Activated CD8-positive, alpha-beta T cell treated with anti-CD3 and anti-CD28 coated beads, Interleukin-2, amount 10 ng/mL, durations not matched to agents 7 days and 5 days (primary cell): ENCODE results near the gene PTPN20. TPM values are rescaled to one million over a fixed set of nuclear protein-coding genes. Genes with fewer than 3 reads are reported as not detected.

Experiments used
- ATAC-seq: fragments of 150-1000 bp; cut with Tn5 transposase; one replicate; pipeline ENCODE4 v1.10.0; 2021; ENCODE audit warnings: moderate library complexity
- CTCF ChIA-PET: fragments of 350-600 bp; sonication (Branson Sonifier 250); formaldehyde crosslinking; loops from one replicate; lab custom pipeline; 2021; ENCODE audit warnings: antibody characterized with exemption; lab: Charles Lee
- POLR2A ChIA-PET: fragments of 350-600 bp; sonication (Branson Sonifier 250); formaldehyde crosslinking; loops from one replicate; lab custom pipeline; 2021; ENCODE audit warnings: antibody characterized with exemption; lab: Charles Lee
- DNase-seq: peaks from one replicate; pipeline ENCODE4 v3.0.0-alpha.2; 2020
- H3K27ac Mint-ChIP-seq: one replicate; pipeline ENCODE4 v1.8.0; 2021; ENCODE audit warnings: mild to moderate bottlenecking, mixed read lengths
- H3K27me3 Mint-ChIP-seq: one replicate; pipeline ENCODE4 v1.8.0; 2021; ENCODE audit warnings: low read depth, mixed read lengths
- H3K36me3 Mint-ChIP-seq: one replicate; pipeline ENCODE4 v1.8.0; 2021; ENCODE audit warnings: low read depth, mixed read lengths
- H3K4me1 Mint-ChIP-seq: one replicate; pipeline ENCODE4 v1.8.0; 2021; ENCODE audit warnings: low read depth, mixed read lengths
- H3K4me3 Mint-ChIP-seq: one replicate; pipeline ENCODE4 v1.8.0; 2021; ENCODE audit warnings: mild to moderate bottlenecking, mixed read lengths
- H3K9me3 Mint-ChIP-seq: one replicate; pipeline ENCODE4 v1.8.0; 2022; ENCODE audit warnings: mixed read lengths; ENCODE audit not compliant: insufficient read depth
- total RNA-seq, 2 experiments: library from RNA; stranded (reverse); gene quantifications; one replicate each; pipeline ENCODE4 v1.2.3, GENCODE V29; 2021

Gene PTPN20
- total RNA-seq, 2 experiments from 2014 or later = not detected

DNA sequence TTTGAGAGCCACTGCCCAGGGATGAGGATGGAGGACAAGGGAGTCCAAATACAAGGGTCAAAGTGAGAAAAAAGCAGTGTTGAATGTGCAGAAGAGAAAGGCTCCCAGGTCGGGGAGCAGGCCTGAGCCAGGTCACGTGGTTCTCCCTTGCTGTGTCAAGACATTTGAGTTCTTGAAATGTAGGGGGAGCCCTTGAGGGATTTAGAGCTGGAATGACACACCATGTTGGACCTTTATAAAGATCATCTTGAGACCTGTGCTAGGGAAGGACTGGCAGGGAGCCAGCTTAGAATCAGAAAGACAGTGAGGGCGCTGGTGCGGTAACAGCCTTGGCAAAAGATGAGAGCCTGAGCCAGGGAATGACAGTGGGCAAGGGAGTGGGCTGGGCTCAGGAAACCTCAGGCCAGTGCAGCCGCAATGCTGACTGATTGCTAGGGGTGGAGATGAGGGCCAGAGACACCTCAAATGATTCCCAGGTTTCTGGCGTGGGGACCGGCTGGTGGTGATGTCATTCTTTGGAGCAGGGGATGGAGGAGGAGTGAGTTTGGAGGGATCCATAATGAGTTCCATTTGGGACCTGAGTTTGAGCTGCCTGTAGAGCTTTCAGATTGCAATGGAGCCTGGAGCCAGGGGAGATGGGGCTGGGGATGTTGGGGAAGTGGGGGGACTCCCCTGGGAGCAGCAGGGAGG, 120.1 kb downstream of the PTPN20 start:
- CTCF ChIA-PET = interaction anchor here (0.8 to 1.9 kb wide), 4 partner anchors 16 to 310 kb away, joined by 3 to 4 read pairs (median 4); no protein-coding TSS in a partner anchor
- POLR2A ChIA-PET = no interaction called here
- no peaks in the 10 kb centered on the region for H3K9me3 Mint-ChIP-seq

DNA sequence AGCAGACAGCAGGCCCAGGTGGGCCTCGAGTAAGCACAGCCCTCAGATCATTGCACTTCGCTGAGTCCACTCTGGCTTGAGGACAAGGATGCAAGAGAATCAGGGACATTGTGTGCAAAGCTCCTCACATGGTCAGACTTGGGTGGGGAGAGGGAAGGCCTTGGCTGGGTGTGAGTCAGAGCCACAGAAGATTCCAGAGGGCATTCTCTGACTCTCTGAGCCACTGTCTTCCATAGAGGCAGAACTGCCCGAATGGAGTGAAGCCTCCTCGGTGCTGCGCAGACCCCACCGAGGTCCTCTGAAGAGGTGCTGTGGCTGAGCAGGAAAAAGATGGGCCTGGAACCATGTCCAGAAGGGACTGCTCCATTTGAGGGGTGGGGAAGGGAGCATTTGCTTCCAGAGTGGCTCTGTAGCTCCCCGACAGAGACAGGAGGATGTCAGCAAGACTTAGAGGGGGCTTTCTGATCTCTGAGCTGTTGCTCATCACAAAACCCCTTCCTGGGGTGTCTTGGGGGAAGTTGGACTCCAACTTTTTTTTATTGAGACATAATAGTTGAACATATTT, 120.8 kb downstream of the PTPN20 start:
- DNase-seq = no peak
- CTCF ChIA-PET = interaction anchor here (0.8 to 1.9 kb wide), 3 partner anchors 15 to 309 kb away, joined by 3 to 4 read pairs (median 3); no protein-coding TSS in a partner anchor

More for the DNA sequence above, 120.1 kb downstream of the PTPN20 start:
- Mint-ChIP-seq H3K27ac (no peak overlapping the region), H3K4me3 (no peak overlapping the region), H3K36me3 (no peaks in the 10 kb centered on the region), H3K4me1 (no peaks in the 10 kb centered on the region), H3K27me3 (no peaks in the 10 kb centered on the region)
- ATAC-seq (no peak), DNase-seq (no peak)

DNA sequence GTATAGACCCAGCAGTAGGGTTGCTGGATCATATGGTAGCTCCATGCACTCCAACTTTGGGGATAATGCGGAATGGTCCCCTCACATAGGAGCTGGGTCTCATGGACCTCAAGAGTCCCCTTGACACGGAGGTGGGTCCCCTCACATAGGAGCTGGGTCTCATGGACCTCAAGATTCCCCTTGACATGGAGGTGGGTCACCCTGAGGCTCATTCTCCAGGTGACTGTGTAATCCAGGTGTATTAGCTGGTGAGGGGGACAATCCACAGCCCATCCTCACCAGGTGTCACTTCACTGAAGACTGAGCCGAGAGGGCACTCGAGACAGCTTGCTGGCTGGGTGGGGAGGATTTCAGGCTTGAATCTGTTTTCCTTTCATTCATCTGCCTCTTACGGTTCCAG, 121.9 kb downstream of the PTPN20 start:
- ATAC-seq (no peak), DNase-seq (no peak)
- ChIA-PET POLR2A (no interaction called here), CTCF (interaction anchor here (1.1 to 2.4 kb wide), 3 partner anchors 8 to 279 kb away, joined by 6 to 11 read pairs (median 6); no protein-coding TSS in a partner anchor)
- H3K4me3 Mint-ChIP-seq = no peak overlapping the region
- no peaks in the 10 kb centered on the region for H3K27me3 Mint-ChIP-seq
- no peak overlapping the region for H3K27ac Mint-ChIP-seq
- no peaks in the 10 kb centered on the region for H3K9me3 Mint-ChIP-seq
- H3K36me3 Mint-ChIP-seq = no peaks in the 10 kb centered on the region
- no peaks in the 10 kb centered on the region for H3K4me1 Mint-ChIP-seq

More for the DNA sequence above, 120.8 kb downstream of the PTPN20 start:
- POLR2A ChIA-PET = no interaction called here
- Mint-ChIP-seq H3K27me3 (no peaks in the 10 kb centered on the region), H3K36me3 (no peaks in the 10 kb centered on the region), H3K9me3 (no peaks in the 10 kb centered on the region), H3K4me1 (no peaks in the 10 kb centered on the region), H3K4me3 (no peak overlapping the region), H3K27ac (no peak overlapping the region)
- ATAC-seq = no peak

DNA sequence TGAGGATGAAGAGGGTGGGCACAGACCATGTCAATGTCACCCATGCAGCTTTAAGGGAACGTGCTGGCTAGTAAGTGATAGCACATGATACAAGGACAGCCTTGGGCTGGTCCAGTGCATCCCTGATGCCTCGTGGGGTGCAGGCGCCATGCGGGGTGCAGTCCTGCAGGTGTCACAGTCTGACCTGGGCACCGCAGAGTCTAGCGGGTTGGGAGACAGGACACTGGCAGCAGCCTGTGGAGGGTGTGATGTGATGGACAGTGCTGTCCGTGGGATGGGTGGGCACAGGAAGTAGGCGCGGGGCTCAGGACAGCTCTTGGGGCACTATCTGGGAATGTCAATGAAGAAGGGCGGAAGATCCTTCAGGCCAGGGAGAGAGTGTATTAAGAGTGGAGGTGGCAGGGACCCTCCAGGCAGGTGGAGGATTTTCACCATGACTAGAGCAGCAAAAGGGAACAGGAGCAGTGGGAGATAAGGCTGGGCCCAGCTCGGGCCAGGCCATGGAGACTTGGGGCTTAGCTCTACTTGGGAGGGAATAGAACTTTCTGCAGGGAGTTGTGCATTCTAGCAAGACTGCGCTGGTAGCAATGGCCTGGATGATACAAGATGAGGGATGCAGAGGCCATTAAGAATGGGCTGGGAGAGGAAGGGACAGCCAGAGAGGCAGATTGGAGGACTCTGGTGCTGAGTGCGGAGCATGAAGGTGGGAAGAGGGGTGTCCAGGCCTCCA, 122.5 kb downstream of the PTPN20 start:
- Mint-ChIP-seq H3K36me3 (no peaks in the 10 kb centered on the region), H3K9me3 (no peaks in the 10 kb centered on the region), H3K4me1 (no peaks in the 10 kb centered on the region), H3K27me3 (no peaks in the 10 kb centered on the region), H3K4me3 (no peak overlapping the region), H3K27ac (no peak overlapping the region)
- ATAC-seq (no peak), DNase-seq (no peak)
- ChIA-PET CTCF (interaction anchor here (1.0 to 2.4 kb wide), 5 partner anchors 9 to 279 kb away, joined by 3 to 11 read pairs (median 6); no protein-coding TSS in a partner anchor), POLR2A (no interaction called here)

DNA sequence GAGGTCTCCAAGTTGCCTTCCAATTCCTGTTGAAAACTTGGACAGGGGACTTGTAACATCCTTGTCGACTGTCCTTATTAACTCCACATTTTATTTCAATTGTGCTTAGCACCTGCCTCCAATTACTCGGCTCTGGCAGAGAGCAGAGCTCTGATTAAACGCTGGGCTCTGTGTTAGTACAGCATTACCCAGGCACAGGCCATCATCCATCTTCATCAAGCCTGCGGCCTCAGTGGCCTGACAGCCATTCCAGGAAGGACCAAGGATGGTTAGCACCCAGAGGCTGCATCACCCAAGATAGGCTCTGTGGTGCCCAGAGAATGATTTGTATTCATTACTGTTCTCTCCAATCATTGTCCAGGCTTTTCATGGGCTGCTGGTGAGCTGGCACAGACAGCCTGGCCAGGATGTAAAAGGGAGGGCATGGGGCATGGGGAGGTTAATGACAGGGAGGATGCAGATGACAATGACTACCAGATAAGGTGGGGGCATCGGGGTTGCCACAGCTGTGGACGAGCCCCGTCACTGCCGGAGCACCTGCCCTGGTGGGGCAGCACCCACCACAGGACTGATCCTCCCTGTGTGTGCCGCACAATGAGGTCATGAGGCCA, 123.3 kb downstream of the PTPN20 start:
- POLR2A ChIA-PET = no interaction called here
- Mint-ChIP-seq H3K4me1 (no peaks in the 10 kb centered on the region), H3K4me3 (no peak overlapping the region), H3K27me3 (no peaks in the 10 kb centered on the region), H3K27ac (no peak overlapping the region), H3K36me3 (no peaks in the 10 kb centered on the region), H3K9me3 (no peaks in the 10 kb centered on the region)
- no peak for DNase-seq
- CTCF ChIA-PET = interaction anchor here (1.0 to 2.9 kb wide), 4 partner anchors 10 to 278 kb away, joined by 3 to 11 read pairs (median 6); no protein-coding TSS in a partner anchor
- ATAC-seq = no peak

DNA sequence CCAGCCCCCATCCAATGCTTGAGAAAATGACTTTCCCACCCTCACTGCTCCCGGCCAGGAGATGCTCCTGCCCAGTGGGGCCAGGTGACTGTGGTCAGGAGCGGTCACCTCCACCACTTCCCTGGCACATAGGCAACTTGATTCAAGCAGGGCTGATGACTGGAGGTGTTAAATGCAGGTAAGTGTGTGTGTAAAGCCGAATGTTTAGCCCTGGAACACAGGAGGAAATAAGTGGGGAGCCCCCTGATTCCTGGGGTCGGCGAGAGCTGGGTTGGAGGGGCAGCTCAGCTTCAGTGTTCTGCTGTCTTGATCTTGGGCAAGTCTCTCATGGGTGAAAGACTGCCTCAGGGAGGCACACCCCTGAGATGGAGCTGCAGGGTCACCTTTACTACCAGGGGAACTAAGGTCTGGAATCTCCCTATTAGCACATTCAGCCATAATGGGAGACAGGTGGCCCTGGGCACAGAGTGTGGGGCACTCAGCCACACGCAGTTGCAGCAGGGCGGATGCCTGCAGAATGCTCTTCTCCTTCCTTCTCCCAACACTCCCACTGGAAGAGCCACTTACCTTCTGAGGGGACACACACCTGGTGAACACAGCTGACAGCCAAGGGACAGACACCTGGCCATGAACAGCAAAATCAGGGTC, 124.1 kb downstream of the PTPN20 start:
- H3K9me3 Mint-ChIP-seq = no peaks in the 10 kb centered on the region
- H3K27me3 Mint-ChIP-seq = no peaks in the 10 kb centered on the region
- POLR2A ChIA-PET = no interaction called here
- no peak overlapping the region for H3K27ac Mint-ChIP-seq
- H3K36me3 Mint-ChIP-seq = no peaks in the 10 kb centered on the region
- no peak for DNase-seq
- H3K4me1 Mint-ChIP-seq = no peaks in the 10 kb centered on the region
- CTCF ChIA-PET = interaction anchor here (2.9 kb wide), 1 partner anchor 13 kb away, joined by 8 read pairs; no protein-coding TSS in a partner anchor
- no peak overlapping the region for H3K4me3 Mint-ChIP-seq
- ATAC-seq = no peak

DNA sequence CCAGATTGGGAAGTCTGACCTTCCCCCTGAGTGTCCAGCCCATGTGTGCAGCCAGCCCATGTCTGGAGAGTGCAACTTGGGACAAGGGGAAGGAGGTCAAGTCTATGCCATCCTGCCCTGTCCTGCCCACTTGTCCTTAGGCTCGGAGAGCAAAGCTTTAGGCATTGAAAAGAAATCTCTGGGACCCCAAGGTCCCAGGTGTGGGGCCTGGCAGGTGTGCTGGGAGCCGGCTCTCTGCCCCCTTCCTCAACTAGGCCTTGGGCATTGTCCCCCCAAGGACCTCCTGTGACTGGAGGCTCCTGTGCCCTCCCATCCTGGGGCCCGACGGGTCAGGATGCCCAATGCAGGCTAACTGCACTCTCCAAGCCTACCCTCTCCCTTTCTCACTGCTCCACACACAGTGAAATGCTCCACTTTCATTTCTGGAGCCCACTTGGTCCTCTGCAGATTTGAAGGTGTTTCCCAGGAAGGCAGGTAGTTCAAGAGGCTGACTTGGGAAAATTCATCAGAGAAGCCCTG, 124.7 kb downstream of the PTPN20 start:
- no peak for ATAC-seq
- CTCF ChIA-PET = interaction anchor here (2.9 kb wide), 1 partner anchor 12 kb away, joined by 8 read pairs; no protein-coding TSS in a partner anchor

DNA sequence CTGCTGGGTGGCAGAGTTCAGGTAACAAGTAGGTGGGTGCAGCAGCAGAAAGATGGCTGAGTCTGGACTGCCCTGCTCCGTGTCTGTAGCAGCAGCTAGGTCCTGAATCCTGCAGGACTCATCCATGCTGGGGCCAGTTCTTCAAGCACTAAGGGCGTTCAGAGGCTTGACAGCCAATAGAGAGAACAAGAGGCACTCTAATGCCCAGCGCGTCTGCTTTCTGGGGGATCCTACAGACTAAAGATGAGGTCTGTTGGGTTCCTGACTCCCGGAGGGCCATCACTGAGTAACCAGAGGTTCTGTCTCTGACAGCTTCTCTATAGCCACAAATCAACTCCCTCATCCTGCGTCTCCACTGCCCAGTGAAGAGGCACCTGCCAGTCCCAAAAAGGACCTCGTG, 125.5 kb downstream of the PTPN20 start:
- CTCF ChIA-PET = interaction anchor here (0.7 to 2.9 kb wide), 3 partner anchors 11 to 304 kb away, joined by 3 to 8 read pairs (median 4); no protein-coding TSS in a partner anchor
- Mint-ChIP-seq H3K9me3 (no peaks in the 10 kb centered on the region), H3K36me3 (no peaks in the 10 kb centered on the region), H3K27ac (no peak overlapping the region), H3K4me3 (no peak overlapping the region), H3K4me1 (no peaks in the 10 kb centered on the region), H3K27me3 (no peaks in the 10 kb centered on the region)
- POLR2A ChIA-PET = no interaction called here
- no peak for DNase-seq
- no peak for ATAC-seq

More for the DNA sequence above, 124.7 kb downstream of the PTPN20 start:
- POLR2A ChIA-PET = no interaction called here
- Mint-ChIP-seq H3K4me1 (no peaks in the 10 kb centered on the region), H3K9me3 (no peaks in the 10 kb centered on the region), H3K27me3 (no peaks in the 10 kb centered on the region), H3K36me3 (no peaks in the 10 kb centered on the region), H3K4me3 (no peak overlapping the region), H3K27ac (no peak overlapping the region)
- no peak for DNase-seq

DNA sequence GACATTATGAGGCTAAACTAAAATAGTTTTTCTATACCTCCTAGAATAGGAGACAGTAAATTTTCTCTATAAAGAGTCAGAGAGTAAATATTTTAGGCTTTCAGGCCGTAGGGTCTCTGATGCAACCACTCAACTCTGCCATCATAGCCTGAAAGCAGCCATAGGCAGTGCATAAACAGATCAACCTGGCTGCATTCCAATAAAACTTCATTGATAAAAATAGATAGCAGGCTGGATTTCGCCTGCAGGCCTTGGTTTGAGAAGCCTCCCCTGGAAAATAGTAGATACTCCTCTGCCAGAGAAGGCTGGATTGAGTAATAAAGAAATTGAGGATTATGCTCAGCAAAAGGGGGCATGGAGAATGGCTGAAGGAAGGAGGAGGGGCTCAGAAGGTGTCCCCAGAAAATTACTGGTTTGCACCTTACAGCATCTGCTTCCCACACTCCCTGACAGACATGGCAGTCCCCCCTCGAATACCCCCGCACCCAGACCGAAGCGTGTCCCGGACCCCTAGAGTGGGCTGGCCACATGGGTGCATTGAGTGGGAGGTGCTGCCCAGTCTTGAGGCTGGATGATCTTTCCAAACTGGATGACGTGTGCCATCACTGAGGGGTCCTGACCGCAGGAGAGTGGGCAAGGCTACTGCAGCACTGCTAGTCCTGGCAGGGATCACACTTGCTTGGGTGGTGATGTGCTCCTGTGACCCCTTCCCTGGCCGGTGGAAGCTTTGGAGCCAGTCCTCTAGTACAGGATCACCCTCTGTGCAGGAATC, 126.6 kb downstream of the PTPN20 start:
- no peak overlapping the region for H3K27ac Mint-ChIP-seq
- no peaks in the 10 kb centered on the region for H3K27me3 Mint-ChIP-seq
- no peaks in the 10 kb centered on the region for H3K9me3 Mint-ChIP-seq
- DNase-seq (no peak), ATAC-seq (no peak)
- ChIA-PET POLR2A (no interaction called here), CTCF (interaction anchor here (1.5 to 2.9 kb wide), 2 partner anchors 10 to 13 kb away, joined by 4 to 8 read pairs; no protein-coding TSS in a partner anchor)
- H3K36me3 Mint-ChIP-seq = no peaks in the 10 kb centered on the region
- no peak overlapping the region for H3K4me3 Mint-ChIP-seq
- no peaks in the 10 kb centered on the region for H3K4me1 Mint-ChIP-seq

DNA sequence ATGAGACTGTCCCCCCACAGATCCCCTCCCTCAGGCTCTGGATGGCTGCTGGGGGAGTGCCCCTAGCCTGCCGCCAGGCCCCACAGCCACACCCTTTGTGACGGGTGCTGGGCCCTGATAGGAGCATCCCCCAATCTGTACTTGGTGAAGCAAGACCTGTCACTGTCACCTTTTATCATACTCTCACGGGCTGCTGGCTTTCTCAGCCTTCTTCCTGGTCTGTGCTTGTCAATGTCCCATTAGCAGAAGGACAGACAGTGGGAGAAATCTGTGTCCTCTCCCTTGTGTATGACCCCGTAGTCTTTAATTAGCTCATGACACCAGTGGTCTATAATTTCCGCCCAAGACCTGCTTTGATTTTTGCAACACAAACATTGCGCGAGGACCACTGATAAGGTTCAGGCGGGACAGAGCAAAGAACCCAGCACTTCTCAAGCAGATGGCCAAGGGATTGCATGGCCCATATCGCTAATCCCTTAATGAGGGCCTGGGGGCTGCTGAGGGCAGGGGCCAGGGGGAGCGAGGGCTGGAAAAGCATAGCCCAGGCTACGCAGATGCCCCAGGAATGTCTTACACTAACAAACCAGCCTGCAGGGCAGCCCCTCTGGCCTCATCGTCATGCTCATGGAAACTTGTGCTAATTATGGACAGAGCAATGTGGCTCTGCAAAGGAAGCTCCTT, 127.8 kb downstream of the PTPN20 start:
- no peaks in the 10 kb centered on the region for H3K4me1 Mint-ChIP-seq
- ChIA-PET CTCF (interaction anchor here (1.0 to 1.3 kb wide), 2 partner anchors 9 to 273 kb away, joined by 5 to 7 read pairs; no protein-coding TSS in a partner anchor), POLR2A (no interaction called here)
- ATAC-seq = no peak
- no peak overlapping the region for H3K4me3 Mint-ChIP-seq
- H3K36me3 Mint-ChIP-seq = no peaks in the 10 kb centered on the region
- H3K9me3 Mint-ChIP-seq = no peaks in the 10 kb centered on the region
- no peak for DNase-seq
- H3K27ac Mint-ChIP-seq = no peak overlapping the region
- no peaks in the 10 kb centered on the region for H3K27me3 Mint-ChIP-seq
